HG02571 (cell line): ENCODE results near the gene STARD7.
A peak's percentile ranks its signal among the peaks of the same experiment; 100 is the strongest.
"Not testable (repeated sequence)": the region's sequence is repeated elsewhere in the genome, so short reads cannot be mapped to it uniquely, and the experiment has no call there.

ENCODE experiments used
- ATAC-seq: cut with Tn5 transposase; IDR thresholded peaks from one replicate; pipeline ENCODE4 v1.9.1; 2021; ENCODE audit warnings: mild to moderate bottlenecking, moderate library complexity; ENCODE audit not compliant: unreplicated experiment

Gene STARD7

GRCh38 chr2:96150007-96150640 is 58.5 kb downstream of the STARD7 start:
- no peak for ATAC-seq

GRCh38 chr2:96148410-96149217 is 60.0 kb downstream of the STARD7 start:
- ATAC-seq: peak; percentile 37

- ATAC-seq: no peak
These were observed 60.9 kb downstream of the STARD7 start for GRCh38 chr2:96147593-96148201.

- ATAC-seq: no peak
These were observed 61.6 kb downstream of the STARD7 start for GRCh38 chr2:96146881-96147592.

GRCh38 chr2:96146153-96146880 is 62.3 kb downstream of the STARD7 start:
- ATAC-seq: peak; percentile 32

- no peak for ATAC-seq
These were observed 62.8 kb downstream of the STARD7 start for GRCh38 chr2:96145848-96146152.

- ATAC-seq: peak; percentile 43
These were observed 63.4 kb downstream of the STARD7 start, which contains the start of gene DUSP2 for GRCh38 chr2:96145036-96145847. Gene DUSP2, minus strand, starts transcription at chr2:96145440. Its CDS starts 86 bp downstream, at chr2:96145354.

- ATAC-seq: peak; percentile 1
These were observed 64.1 kb downstream of the STARD7 start for GRCh38 chr2:96144481-96145035.

GRCh38 chr2:96143848-96144480 is 64.7 kb downstream of the STARD7 start:
- no peak for ATAC-seq

- ATAC-seq: no peak
These were observed 65.3 kb downstream of the STARD7 start for GRCh38 chr2:96143231-96143847.

- ATAC-seq: no peak
These were observed 66.2 kb downstream of the STARD7 start for GRCh38 chr2:96142217-96143113.

- ATAC-seq: not testable (repeated sequence)
These were observed 67.0 kb downstream of the STARD7 start for GRCh38 chr2:96141624-96141967.

GRCh38 chr2:96140941-96141623 is 67.5 kb downstream of the STARD7 start:
- no peak for ATAC-seq

GRCh38 chr2:96139181-96139758 is 69.4 kb downstream of the STARD7 start:
- ATAC-seq: no peak

- no peak for ATAC-seq
These were observed 70.2 kb downstream of the STARD7 start, which contains the start of gene ASTL for GRCh38 chr2:96138179-96139145. Gene ASTL, minus strand, starts transcription at chr2:96138502. Its CDS starts 66 bp downstream, at chr2:96138436.
